GM21786 (cell line): ENCODE measurements around the gene WDFY3.
"Not testable (repeated sequence)": the region's sequence is repeated elsewhere in the genome, so short reads cannot be mapped to it uniquely, and the experiment has no call there.

Experiments used
- ATAC-seq: cut with Tn5 transposase; IDR thresholded peaks from one replicate; pipeline ENCODE4 v1.9.1; 2021; ENCODE audit not compliant: unreplicated experiment

WDFY3 gene

DNA sequence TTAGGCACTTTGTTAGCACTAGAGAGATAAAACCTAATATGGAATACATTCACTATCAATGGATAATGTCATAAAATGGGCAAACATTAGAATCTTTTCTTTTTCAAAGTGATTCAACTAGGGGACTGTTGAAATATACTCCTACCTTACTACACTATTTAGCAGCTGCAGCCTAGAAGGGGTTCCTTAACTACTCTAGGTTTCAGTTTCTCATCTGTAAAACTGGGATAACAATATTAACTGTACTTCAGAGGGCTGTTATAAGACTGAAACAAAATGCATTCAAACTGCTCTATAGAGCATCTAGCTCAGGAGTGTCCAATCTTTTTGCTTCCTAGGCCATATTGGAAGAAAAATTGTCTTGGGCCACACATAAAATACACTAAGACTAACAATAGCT lies 236.1 kb downstream of the WDFY3 start:
- ATAC-seq = no peak

DNA sequence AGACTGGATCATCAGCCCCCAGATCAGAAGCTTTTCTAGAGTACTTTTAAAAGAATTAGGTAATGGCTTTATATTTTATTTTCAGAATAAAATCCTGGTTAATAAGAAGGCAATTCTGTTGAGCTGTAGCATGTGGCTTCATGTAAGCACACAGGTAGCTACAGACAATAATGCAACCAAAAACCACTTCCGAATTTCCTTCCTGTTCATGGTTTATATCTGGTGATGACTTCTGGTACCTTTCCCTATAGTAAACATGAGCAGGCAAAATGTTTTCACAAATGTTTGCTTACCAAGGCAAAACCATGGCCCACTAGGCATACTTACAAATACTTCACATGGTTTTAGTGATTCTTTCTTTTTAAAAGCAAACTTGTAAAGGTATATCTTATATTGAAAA lies 239.0 kb downstream of the WDFY3 start:
- ATAC-seq = no peak

DNA sequence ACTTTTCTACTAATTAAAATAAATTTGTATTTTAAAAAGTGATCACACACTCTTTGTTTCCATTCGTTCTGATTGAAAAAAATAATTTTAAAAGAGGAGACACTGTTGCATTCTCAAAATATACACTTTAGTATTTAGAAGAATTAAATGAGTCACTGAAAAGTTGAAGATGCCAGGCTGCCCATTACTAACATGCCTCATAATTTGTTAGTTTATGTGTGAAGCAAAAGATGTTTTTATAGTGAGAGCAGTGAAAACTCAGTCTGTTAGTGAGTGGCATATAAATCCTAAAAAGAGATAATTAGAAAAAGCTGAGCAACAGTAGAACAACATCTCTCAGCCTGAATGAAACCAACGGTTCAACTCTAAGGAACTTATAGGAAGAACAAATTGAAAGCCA lies 240.1 kb downstream of the WDFY3 start:
- ATAC-seq = no peak

DNA sequence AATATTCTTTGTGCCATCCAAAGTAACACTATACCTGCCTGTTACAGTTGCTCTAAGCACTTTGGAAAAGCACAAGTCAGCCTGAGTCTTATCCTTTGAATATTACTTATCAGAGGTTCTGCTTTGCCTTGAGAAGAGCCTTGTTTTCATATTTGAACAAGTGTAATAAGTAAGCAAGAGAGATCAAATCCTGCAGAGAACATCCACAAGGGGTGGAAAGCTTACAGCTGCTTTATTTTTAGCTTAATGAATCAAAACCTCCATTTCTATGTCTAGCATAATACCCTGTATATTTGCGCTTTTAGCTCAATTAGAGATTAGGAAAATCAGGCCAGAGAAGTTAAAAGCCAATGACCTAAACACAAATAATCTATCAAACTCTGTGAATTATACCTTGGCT lies 243.8 kb downstream of the WDFY3 start:
- ATAC-seq = no peak

DNA sequence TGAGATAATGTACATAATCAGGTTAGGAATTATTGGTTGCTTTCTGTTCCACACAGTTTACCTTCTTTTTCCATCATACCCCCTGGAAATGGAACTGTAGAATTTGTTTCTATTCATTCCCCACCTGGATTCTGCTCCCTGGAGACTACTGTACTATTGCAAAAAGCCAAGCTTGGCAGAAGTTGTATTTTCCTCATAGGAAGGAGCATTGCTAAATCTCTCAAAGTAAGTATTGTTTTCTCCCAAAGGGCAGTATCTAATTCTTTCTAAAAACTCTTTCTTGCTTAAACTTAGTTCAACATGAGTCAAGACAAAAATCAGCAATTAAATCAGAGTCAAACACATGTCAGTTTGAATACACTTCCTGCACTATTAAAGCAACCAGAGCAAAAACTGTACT lies 247.4 kb downstream of the WDFY3 start:
- no peak for ATAC-seq

DNA sequence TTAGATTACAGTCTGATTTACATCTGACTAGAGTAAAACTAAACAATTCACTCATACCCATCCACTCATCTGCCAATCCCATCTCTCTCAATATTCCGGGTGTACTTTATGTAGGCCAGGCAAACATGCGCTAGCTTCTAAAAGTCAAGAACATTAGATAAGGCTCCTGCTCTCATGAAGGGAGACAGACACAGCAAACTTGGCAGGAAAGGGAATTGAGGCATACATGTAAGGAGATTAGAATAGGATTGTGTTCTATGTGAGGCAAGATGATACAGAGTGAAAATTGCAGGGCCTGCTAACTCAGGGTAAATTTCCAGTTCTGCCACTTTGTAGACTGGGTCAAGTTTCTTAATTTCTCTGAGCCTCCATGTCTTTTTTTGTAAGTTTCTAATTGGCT lies 247.8 kb downstream of the WDFY3 start:
- no peak for ATAC-seq

DNA sequence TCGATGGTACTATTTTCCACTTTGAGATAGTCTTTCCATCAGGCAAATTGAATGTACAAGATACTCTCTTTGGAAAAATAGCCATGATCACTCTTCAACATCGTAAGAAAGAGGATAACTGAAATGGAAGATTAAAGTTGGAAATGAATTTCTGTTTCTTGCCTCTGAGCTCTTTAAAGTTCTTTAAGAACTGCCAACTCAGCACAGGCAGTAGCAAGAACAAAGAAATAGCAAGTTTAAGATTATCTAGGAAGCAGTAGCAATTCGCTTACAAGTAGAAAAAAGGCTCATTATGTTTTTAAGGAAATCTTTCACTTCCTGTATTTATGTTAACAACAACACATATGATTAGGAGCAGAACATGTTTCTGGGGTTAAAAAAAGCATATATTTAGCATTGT lies 255.9 kb downstream of the WDFY3 start:
- ATAC-seq = no peak

DNA sequence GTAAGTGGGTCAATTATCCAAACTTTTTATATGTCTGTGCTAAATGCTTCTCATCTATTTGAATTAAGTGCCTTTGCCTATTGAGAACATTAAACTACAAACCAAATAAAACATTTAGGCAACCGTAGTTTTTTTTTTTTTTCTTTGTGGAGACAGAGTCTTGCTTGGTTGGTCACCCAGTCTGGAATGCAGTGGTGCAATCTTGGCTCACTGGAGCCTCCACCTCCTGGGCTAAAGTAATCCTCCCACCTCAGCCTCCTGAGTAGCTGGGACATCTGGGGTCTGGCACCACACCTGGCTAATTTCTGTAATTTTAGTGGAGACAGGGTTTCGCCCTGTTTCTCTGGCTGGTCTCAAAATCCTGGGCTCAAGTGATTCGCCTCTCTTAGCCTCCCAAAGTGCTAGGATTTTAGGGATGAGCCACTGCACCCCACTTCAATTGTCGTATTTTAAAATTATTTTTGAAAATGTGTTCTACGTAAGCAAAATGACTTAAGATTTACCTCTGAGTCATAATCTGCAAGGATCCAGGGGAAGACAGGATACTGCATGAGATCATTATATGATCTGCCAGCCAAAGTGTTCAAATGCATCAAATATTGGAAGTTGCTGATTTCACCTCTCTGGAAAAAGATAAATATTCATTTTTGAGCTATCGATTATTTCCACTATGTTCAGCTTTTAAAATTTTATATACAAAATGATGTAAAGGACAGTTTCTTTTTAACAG lies 257.9 kb downstream of the WDFY3 start:
- ATAC-seq = no peak

DNA sequence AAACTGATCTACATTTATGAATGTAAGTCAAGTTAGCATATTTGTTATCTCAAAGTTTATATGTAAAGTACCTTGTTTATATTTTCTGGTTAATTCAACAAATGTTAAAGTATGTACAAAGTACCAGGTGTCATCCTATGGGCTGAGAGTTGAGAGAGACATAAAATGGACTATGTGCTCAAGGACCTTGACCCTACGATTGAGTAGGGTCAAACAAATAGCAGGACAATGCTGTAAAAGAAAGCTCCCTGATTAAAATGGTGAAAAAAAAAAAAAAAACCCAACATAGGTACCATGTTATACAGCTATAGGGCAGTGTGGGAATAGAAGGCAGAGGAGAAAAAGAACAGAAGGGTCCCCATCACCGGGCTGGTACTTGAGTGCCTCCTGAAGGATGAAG lies 260.2 kb downstream of the WDFY3 start:
- ATAC-seq = no peak

DNA sequence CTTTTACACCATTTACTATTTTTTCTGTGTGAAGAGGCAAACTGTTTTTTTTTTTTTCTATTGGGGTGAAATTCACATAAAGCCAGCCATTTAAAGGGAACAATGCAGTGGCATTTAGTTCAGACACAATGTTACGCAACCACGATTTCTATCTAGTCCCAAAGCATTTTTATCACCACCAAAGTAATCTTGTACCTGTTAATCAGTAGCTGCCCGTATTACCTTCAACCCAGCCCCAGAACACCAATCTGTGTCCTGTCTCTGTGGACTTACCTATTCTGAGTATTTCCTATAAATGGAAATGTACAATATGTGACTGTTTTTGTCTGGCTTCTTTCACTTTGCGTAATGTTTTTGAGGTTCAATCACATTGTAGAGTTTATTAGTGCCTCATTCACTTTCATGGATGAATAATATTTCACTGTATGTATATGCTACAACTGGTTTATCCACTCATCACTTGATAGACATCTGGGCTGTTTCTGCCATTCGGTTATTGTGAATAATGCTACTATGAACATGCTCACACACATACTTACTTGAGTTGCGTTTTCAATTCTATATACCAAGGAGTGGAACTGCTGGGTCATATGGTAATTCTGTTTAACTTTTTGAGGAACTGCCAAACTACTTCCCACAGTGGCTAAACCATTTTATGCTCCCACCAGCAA lies 267.4 kb downstream of the WDFY3 start:
- no peak for ATAC-seq

DNA sequence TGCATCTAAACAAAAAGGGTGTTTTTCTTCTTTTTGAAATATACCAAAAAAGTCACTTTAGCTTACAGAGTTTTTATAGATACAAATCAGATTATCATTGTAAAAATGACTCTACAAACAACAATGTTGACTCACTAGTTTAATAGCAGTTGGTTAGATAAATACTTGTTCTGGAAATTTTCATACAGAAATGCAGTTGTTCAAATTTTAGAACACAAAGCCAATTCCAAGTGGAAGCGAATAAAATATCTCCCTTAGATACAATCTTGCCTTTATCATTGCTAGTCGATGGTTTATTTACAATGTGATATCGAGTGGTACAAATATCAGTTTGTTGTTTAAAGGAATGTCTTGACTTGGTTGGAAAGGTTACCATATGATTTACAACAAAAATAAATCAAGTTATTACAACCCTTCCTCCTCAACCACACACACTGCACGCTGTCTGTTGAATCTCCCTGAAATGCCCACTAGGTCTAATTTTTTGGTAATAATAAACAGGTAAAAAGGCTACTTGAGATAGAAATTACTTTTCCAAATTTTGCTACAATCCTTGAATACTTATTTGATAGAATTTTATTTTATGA lies 268.8 kb downstream of the WDFY3 start:
- ATAC-seq = no peak

DNA sequence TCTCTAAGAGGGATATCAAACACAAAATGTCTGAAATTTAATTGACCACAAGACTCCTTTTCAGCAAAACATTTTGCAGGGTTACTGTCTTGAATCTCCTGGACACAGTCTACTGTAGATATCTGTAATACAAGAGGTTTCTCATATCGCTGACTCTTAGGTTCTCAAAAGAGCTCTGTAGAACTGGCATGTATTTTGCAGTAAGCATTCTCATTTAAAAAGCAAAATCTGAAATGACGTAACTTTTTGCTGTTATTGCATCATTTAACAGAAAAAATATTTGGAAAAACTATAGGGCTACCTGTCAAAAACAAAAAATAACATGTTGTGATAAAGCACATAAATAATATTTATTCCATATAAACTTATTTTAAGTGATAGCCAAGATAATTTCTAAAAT lies 269.3 kb downstream of the WDFY3 start:
- ATAC-seq = no peak

DNA sequence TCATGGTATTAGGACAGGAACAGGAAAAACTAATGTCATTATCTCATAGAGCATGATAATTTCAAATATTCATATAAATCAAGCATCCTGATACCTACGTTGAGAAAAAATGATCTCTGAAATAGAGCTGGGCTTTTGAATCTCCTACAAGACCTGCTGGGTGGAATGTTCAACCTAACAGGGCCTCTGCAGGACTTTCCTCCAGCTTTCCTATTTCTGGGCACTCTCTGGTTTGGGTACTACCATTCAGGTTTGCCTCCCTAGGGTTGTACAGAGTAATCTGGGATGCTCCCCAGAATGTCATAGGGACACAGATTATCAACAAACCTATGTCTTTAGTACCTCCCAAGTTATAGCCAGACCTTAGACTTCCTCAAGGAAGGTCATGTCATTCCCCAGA lies 274.7 kb downstream of the WDFY3 start:
- no peak for ATAC-seq

DNA sequence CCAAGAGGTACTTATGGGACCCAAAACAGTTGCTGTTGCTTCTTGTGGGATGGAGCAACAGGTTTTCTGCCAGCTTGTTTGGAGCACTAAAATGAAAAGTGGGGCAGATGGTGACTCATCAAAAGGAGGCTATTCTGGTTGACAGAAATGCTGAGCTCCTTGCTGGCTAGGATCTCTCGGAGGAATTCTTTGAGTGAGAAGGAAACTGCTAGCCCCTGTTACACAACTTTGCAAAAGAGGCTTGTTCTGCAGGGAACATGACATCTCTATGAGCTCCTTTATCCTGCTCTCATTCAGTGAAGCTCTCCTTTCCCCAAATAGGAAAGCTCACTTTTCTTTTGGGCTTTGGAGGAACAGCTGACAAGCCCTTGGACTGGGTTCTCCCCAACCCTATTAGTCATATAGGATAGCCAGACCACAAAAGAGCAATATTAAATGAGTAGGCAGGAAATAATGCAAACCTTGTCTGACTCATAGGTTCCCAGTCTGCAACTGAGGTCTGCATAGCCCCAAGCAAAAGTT lies 275.3 kb downstream of the WDFY3 start:
- no peak for ATAC-seq

DNA sequence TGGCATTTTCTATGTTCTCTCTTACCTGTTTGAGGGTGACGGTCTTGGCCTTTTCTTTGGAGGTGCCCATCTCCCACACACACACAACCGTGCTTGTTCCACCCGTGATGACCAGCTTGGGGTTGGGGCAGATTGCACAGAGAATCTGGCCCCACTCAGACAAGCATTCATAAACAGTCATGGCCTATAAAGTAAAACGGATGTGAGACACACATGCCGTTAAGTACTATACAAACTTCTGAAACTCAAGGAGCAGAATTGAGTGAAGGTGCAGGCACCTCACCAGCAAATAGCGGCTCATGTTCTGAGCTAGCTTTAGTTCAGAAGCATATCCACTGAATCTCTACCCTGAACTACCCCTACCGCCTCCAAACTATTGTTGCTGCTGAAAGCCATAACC lies 276.0 kb downstream of the WDFY3 start:
- ATAC-seq = no peak

DNA sequence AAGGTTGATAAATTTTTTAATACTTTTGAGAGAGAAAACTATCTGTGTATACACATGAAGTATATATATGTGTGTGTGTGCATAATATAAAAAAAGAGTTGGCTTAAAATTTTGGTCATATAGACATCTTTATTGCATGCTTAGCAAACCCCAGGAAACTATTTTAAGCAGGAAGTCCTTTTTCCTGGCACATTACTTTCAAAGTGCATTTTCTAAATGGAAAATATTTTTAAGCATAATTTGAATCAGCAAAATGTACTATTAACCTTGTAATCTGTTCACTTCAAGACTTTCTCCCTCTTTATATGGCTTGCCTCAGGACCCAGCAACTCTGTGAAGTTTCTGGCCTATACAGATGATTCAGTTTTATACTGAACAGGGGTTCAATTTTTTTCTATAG lies 277.3 kb downstream of the WDFY3 start:
- no peak for ATAC-seq

DNA sequence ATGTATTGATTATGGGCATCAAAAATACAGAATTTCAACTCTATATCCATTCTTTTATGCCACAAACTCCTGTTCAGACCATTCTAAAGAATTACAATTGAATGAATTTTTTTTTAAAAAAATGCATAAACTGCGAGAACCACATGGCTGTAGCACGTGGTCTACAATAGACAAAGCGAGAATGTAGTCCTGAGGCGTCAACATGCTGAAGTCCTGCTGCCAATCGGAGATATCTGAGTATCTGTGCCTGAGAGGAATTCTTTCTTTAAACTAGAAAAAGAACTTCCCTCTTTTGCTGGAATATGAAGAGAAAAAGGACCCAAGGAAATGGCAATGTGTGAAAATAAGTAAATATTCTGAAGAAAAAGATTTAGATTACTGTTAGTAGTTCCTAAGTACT lies 277.9 kb downstream of the WDFY3 start:
- no peak for ATAC-seq

DNA sequence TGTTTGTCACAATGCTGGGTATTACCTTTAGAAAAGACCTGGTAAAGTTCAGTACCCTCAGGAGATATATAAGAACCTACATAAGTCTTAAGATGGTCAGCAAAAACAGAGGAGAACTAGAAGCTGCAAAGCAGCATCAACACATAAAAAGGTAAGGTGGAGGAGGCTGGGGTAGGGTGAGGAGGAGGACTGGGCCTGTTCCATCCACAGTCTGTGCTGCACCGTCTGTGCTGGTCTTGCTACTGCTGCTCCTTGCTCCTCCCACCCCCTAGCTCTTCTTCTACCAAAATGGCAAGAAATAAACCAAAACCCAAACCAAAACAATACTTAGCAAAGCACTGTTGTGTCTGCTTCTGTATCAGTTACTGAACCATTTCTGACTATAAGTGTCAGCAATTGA lies 281.4 kb downstream of the WDFY3 start:
- ATAC-seq = no peak

DNA sequence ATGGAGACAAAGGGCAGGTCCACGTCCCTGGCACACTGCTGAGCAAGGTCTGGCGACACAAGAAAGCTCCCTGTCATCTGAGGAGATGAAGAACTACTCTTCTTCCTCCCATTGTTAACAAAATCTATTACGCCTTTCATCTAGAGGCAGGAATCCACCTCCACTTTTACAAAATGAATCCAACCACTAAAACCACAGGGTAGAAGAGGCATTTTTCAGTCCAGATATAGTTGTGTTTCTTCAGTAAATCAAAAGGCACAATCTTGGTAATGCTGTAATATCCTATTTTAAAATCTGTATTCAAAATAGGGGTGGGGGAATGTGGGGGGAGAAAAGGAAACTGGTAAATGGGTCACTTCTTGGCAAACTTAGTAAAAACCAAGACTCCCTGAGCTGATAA lies 282.1 kb downstream of the WDFY3 start:
- ATAC-seq = no peak

DNA sequence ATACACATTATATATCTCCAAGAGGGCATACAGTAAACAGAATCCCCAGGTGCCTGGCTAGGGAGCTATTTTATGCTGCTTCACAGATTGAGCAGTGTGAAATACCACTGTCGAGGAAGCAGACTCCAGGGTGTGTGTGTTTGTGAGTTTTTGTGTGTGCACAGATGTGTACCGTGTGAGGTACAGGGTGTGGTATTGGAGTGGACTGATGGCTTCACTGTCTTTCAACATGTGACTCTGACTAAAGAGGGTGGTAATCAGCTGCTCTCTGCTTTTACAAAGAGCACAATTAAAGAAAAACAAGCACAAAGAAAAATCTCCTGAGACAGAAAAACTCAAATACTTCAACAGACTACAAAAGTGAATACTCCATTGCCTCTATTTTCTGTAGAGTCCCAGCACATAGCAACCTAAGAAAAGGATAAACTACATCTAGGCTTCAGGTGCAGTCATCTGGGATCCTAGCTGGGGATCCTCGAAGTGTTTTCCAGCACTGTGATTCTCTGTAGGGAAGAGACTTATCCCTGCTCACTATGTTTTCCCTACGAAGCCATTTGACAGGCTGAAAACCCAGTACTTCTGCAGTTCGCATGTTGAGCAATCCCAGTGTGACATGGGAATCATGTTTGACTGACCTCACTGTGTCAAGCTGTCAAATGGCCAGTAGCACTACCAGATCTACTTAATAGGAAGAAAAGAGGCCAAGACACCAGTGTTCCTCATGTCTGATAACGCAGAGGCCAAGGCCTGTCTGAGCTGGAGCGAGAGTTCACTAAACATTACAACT lies 283.2 kb downstream of the WDFY3 start:
- no peak for ATAC-seq

DNA sequence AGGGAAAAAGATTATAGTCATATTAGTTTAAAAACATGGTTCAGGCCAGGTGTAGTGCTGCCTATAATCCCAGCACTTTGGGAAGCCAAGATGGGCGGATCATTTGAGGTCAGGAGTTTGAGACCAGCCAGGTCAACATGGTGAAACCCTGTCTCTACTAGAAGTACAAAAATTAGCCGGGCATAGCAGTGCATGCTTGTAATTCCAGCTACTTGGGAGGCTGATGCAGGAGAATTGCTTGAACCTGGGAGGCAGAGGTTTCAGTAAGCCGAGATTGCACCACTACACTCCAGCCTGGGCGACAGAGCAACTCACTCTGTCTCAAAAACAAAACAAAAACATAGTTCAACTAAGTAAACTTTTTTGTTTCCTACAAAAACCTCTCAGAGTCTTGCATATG lies 283.8 kb downstream of the WDFY3 start:
- not testable (repeated sequence) for ATAC-seq
